ENCODE results near the gene THBS3.
"Not testable (repeated sequence)": the region's sequence is repeated elsewhere in the genome, so short reads cannot be mapped to it uniquely, and the experiment has no call there.

Gene THBS3

GRCh38 chr1:155233502-155233901 lies 25.8 kb upstream of the THBS3 start:
- DNase-seq: not testable (repeated sequence)

- DNase-seq: not testable (repeated sequence)
Observed at GRCh38 chr1:155232001-155232978, 24.6 kb upstream of the THBS3 start.

GRCh38 chr1:155231302-155231701 lies 23.6 kb upstream of the THBS3 start:
- DNase-seq: not testable (repeated sequence)

GRCh38 chr1:155228096-155228427 lies 20.4 kb upstream of the THBS3 start:
- DNase-seq: no peak

- DNase-seq: peak; percentile 99
Observed at GRCh38 chr1:155227261-155228095, 19.8 kb upstream of the THBS3 start.

GRCh38 chr1:155226910-155227260 lies 19.2 kb upstream of the THBS3 start:
- peak; percentile 54 for DNase-seq

- DNase-seq: peak; percentile 79
Observed at GRCh38 chr1:155226188-155226909, 18.7 kb upstream of the THBS3 start.

- DNase-seq: not testable (repeated sequence)
Observed at GRCh38 chr1:155225404-155225759, 17.7 kb upstream of the THBS3 start.

GRCh38 chr1:155223047-155223446 lies 15.3 kb upstream of the THBS3 start:
- DNase-seq: no peak

- DNase-seq: not testable (repeated sequence)
Observed at GRCh38 chr1:155220211-155220965, 12.7 kb upstream of the THBS3 start.

- DNase-seq: no peak
Observed at GRCh38 chr1:155219592-155220031, 11.9 kb upstream of the THBS3 start.

- peak; percentile 62 for DNase-seq
Observed at GRCh38 chr1:155218854-155219591, 11.3 kb upstream of the THBS3 start.

GRCh38 chr1:155214702-155215101 lies 7.0 kb upstream of the THBS3 start:
- not testable (repeated sequence) for DNase-seq

GRCh38 chr1:155212051-155212440 lies 4.3 kb upstream of the THBS3 start:
- not testable (repeated sequence) for DNase-seq

GRCh38 chr1:155211381-155212050 lies 3.8 kb upstream of the THBS3 start:
- not testable (repeated sequence) for DNase-seq

GRCh38 chr1:155210314-155211104 lies 2.8 kb upstream of the THBS3 start:
- DNase-seq: no peak

- no peak for DNase-seq
Observed at GRCh38 chr1:155209312-155209721, 1.6 kb upstream of the THBS3 start.

- peak; percentile 73 for DNase-seq
Observed at GRCh38 chr1:155208541-155209311, 1.0 kb upstream of the THBS3 start, which contains the start of gene MTX1. MTX1 (plus strand) TSS chr1:155208695; CDS start chr1:155208805, 110 bp downstream.

Measured in HCEC 1CT (cell line).